HG03354 (cell line): ENCODE measurements around the gene TRMT61A.

Experiments used
- ATAC-seq: cut with Tn5 transposase; IDR thresholded peaks from one replicate; pipeline ENCODE4 v1.9.1; 2021; ENCODE audit warnings: mild to moderate bottlenecking; ENCODE audit not compliant: unreplicated experiment, poor library complexity, severe bottlenecking

Gene TRMT61A

GRCh38 chr14:103558071-103558882 lies 29.3 kb downstream of the TRMT61A start:
- ATAC-seq = no peak

DNA sequence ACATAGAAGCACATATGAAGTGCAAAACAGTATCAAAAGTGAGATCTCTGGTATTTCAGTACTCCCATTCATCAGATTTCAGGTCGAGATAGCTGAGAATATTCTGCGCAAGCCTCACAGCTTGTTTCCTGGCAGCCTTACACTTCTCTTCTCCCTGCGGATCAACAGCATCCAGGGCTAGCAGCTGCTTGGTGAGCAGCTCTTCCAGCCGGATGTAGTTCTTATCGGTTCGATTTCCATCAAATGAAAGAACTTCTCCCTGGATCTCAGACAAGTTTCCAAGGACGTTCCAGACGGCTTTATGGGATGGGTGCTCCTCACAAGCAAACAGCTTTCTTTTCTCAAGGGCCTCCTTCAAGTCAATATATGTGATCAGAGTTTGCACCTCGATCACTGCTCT lies 30.8 kb downstream of the TRMT61A start:
- ATAC-seq = no peak

- no peak for ATAC-seq
Observed at GRCh38 chr14:103560691-103561090, 31.7 kb downstream of the TRMT61A start.

DNA sequence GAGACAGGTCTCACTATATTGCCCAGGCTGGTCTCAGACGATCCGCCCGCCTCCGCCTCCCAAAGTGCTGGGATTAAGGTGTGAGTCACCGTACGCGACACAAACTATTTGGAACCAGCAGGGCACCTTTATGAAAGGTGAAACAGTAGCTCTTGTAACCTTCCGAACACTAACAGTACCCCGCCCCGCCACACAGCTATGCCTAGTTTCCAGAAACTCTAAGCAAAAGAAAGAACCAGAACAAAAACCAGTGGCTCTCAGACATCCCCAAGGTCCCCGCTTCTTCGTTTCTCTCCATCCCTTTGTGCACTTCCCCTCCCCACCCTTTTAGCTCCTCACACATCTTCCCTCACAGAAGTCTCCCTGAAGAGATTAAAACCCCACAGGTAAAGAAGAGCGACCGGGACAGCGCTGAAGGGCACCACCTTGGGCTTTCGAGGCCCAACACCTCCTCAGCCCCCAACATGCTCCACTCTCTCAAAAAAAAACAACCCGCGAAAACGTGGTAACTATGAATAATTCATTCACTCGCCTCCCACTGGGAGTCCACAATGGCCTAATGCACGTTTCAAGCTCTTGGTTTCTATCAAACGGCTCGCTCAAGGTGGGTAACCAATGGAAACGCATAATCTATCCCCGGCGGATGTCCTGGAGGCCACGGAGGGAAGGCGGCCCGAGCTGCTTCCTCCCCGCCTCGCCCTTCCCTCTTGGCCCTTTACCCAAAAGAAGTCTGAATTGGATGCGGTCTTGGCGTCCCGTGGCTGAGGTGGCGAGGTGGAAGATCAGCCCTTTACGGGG lies 32.6 kb downstream of the TRMT61A start:
- peak; percentile 30 for ATAC-seq

- no peak for ATAC-seq
Observed at GRCh38 chr14:103562179-103562428, 33.1 kb downstream of the TRMT61A start.

GRCh38 chr14:103562429-103563225 lies 33.6 kb downstream of the TRMT61A start, which contains the start of the genes BAG5 and COA8:
Gene BAG5, minus strand, starts transcription at chr14:103562657. Its CDS starts 1,493 bp downstream, at chr14:103561164.
Gene COA8, plus strand, starts transcription at chr14:103562960. Its CDS starts 42 bp downstream, at chr14:103563002.
- peak; percentile 80 for ATAC-seq

GRCh38 chr14:103563226-103563620 lies 34.2 kb downstream of the TRMT61A start:
- ATAC-seq = no peak

GRCh38 chr14:103563844-103564505 lies 35.0 kb downstream of the TRMT61A start:
- no peak for ATAC-seq

DNA sequence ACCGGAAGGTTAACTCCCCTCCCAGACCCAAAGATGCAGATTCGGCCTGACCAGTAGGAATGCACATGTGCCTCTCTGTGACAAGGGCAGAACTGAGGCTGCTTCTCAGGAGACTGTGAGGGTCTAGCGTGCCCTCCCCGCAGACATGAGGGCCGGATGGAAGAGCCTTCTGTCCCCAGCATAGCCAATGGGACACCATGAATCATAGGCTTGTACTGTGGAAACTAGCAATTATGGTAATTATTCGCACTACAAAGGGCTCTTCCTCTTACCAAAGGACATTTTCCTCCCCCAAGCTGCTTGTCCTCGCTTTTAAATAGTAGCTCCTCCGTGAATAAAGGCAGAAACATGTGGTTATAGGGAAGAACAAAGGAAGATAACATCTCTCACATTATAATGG lies 40.0 kb downstream of the TRMT61A start:
- no peak for ATAC-seq

- no peak for ATAC-seq
Observed at GRCh38 chr14:103569408-103569807, 40.4 kb downstream of the TRMT61A start.

DNA sequence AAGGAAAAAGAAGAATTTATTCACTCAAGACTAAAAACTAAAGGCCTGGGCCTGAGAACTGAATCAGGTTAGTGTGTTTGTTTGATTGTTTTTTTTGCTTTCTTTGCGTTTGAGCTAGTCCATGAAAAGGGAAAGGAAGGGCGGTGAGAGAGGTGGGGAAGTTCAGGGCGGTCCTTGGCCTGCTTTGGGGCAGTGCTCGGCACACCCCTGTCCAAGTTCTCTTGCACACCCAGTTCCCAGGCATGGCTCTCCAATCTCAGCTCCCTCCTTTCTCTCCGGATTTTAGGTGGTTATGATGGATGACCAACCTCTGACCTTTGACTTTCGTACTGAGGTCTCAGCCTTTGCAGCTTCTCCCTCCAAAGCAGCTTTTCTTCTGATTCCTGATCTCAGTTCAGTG lies 45.1 kb downstream of the TRMT61A start:
- ATAC-seq = no peak

DNA sequence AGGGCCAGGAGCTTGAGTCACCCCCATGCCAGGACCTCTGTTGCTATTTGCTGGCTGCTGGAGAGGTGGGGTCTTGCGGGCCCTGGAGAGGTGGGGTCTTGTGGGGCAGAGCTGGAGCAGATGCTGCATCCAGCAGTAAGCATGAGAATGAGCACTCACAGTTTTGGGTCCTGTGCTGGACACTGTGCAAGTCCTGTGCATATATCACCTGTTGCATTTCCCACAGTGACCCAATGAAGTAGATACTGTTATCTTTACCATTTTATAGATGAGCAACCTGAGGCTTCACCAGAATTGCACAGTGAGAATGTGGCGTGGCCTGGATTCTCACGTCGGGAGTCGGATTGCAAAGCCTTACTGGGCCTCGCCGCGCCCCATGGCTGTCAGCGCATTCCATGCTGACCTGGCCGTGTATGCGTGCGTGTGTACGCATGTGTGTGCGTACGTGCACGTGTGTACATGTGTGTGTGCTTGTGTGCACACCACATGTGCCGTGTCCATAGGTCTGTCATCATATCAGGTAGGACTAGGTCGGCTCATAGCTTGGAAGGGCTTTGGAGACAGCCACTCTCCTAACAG lies 45.8 kb downstream of the TRMT61A start:
- ATAC-seq = no peak

- no peak for ATAC-seq
Observed at GRCh38 chr14:103576371-103577024, 47.5 kb downstream of the TRMT61A start.

GRCh38 chr14:103578401-103579075 lies 49.5 kb downstream of the TRMT61A start:
- no peak for ATAC-seq

DNA sequence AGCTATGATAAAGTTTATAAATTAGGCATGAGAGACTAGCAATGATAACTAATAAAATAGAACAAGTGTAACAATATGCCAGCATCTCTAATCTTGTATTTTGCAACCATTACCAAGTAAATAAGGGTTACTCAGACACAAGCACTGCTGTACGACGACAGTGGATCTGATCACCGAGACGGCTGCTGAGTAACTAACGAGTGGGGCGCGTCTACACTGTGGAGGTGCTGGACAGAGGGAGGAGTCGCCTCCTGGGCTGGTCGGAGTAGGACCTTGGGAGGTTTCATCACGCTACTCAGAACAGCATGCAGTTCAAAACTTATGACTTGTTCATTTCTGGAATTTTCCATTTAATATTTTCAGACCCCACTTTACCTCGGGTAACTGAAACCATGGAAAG lies 52.2 kb downstream of the TRMT61A start:
- no peak for ATAC-seq

GRCh38 chr14:103581954-103582703 lies 53.1 kb downstream of the TRMT61A start:
- ATAC-seq = no peak

DNA sequence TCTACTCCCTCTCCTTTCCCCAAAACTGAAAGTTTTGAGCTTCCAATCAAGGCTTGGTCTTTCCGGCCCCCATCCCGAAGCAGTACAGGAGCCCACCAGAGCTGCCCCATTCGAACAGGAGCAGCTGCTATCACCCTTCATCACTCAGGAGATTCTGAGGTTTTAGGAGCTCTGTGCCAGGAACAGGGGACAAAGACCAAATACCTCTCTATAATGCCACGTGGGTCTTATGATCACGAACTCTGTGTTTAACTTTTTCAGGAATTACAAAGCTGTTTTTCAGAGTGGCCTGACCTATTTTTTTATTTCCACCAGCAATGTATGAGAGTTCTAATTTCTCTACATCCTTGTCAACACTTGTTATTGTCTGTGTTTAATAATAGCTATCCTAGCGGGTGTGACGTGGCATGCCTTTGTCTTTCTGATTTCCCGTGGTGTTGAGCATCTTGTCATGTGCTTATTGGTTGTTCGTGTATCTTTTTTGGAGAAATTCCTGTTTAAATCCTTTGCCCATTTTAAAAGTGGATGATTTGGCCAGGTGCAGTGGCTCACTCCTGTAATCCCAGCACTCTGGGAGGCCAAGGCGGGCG lies 55.4 kb downstream of the TRMT61A start:
- ATAC-seq = no peak
